H7 (cell line): ENCODE data around the gene MED22. TPM values are rescaled to one million over a fixed set of nuclear protein-coding genes. Genes with fewer than 3 reads are reported as not detected.
"Not testable (repeated sequence)": the region's sequence is repeated elsewhere in the genome, so short reads cannot be mapped to it uniquely, and the experiment has no call there.

ENCODE experiments used
- DNase-seq: peaks from one replicate; pipeline ENCODE4 v3.0.0; 2012
- H3K27me3 ChIP-seq: 2 replicates; pipeline ENCODE4 v1.6.0; 2011; ENCODE audit warnings: mild to moderate bottlenecking, low read length; ENCODE audit not compliant: control insufficient read depth, insufficient read depth
- H3K36me3 ChIP-seq: replicated peaks from 2 replicates; pipeline ENCODE4 v1.5.1; 2011; ENCODE audit warnings: low read length; ENCODE audit not compliant: control insufficient read depth, insufficient read depth
- H3K4me3 ChIP-seq: 2 replicates; pipeline ENCODE4 v1.5.1; 2011; ENCODE audit warnings: low read depth, mild to moderate bottlenecking, control low read depth, low read length, moderate library complexity; ENCODE audit not compliant: insufficient read depth
- total RNA-seq: library from RNA; depleted of rRNA; stranded (reverse); fragments of >200 nt; shearing (Covaris generic); gene quantifications from 2 replicates; pipeline ENCODE4 v1.2.3, GENCODE V29; 2014; rRNA removed

The MED22 gene
- total RNA-seq, 1 experiment from 2014 or later = 64.6 TPM

DNA sequence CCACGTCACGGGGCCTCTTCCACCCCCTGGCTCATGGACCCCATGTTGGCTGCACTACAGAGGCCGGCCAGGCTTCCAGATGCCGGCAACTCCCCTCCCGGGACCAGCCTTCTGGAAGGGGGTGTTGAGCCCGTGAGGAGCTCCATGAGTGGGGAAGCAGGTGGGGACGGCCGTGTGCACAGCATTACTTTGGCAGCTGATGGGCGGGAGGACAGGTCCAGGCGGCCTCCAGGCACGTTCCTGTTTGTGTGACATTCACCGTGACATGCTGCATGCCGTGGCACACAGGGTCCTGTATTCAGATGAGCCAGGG is 43.8 kb downstream of the MED22 start:
- Histone ChIP-seq H3K27me3 (no peaks in the 10 kb centered on the region), H3K4me3 (no peak overlapping the region), H3K36me3 (no peaks in the 10 kb centered on the region)
- no peak for DNase-seq

DNA sequence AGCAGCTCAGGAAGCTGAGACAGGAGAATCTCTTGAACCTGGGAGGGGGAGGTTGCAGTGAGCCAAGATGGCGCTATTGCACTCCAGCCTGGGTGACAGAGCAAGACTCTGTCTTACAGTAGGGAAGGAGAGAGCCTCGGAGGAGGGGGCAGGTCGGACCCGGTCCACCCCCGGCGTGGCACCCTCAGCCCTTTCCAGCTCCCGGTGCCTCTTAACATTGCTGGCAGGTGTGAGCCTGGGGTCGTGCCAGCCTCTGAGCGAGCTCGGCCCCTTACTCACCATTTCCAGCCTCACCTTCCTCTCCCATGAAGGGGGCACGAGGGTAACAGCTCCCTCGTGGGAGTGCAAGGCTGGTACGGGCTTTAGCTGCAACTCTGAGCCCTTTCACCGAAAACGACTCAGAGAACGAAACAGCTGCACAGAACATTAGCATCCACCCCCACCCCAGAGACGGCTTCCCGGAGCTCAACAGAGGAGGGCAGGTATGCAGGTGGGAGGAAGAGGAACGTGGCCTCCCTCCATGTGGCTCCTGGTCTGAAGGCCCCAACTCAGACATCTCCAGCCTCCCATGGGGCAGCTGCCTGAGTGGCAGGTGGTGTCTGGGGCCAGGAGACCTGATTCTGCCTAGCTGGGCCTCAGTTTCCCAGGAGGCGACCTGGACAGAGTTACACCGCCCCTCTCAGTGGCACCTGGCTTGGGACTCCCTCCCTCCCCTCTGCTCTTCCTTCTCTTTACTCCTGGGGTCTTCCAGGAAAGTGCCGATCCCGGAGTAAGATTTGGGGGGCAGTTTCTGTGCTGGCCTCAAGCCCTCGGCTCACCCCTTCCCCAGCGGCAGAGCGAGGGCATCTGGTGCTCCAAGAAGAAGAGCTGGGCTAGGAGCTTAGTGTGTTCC is 44.4 kb downstream of the MED22 start:
- Histone ChIP-seq H3K27me3 (no peaks in the 10 kb centered on the region), H3K4me3 (no peak overlapping the region), H3K36me3 (no peaks in the 10 kb centered on the region)
- no peak for DNase-seq

DNA sequence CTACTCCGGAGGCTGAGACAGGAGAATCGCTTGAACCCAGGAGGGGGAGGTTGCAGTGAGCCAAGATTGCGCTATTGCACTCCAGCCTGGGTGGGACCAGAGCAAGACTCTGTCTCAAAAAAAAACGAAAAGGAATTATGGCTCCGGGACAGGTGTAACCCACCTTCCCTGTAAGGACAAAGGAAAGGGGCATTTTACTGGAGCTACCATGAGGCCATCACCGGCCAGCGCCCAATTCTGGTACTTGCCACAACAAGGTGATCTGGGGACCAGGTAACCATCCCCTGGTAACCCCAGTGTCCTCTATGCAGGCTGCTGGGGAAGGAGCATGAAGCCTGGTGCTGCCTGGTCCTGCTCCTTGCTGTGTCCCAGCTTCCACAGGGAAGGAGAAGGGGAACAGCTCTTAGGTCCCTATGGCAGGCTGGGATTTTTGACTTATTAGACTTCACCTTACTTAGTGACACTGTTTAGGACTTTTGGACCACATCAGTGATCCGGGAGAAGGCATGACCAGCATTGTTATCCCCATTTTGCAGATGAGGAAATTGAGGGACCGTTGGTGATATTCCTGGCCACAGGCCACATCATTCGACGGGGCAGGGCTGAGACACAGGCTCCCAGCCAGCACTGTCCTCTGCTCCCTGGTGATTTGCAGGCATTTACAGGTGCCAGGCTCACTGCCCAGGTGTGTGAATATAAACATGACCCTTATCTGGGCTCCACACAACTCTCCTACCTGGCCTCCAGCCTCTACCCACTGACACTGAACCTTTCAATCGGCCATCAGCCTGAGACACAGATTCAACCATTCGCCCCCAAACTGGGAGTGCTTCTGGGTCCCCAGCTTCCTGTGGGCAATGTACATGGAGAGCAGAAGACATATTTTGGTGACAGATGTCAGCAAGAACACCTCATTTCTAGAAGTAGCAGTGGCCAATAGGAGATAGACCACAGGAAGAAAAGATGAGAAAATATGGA is 46.4 kb downstream of the MED22 start:
- DNase-seq = no peak
- H3K27me3 ChIP-seq = no peaks in the 10 kb centered on the region
- H3K4me3 ChIP-seq = no peak overlapping the region
- no peaks in the 10 kb centered on the region for H3K36me3 ChIP-seq

DNA sequence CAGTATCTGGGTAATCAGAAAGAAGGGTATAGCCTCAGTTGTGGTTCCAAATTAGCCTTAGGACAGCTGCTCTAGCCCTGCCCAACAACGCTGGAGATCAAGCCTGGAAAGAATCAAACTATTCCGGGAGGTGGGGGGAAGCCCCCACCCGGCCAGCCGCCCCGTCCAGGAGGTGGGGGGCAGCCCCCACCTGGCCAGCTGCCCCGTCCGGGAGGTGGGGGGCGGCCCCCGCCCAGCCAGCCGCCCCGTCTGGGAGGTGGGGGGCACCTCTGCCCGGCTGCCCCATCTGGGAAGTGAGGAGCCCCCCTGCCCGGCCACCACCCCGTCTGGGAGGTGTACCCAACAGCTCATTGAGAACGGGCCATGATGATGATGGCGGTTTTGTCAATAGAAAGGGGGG is 47.9 kb downstream of the MED22 start:
- not testable (repeated sequence) for H3K4me3 ChIP-seq, H3K27me3 ChIP-seq, H3K36me3 ChIP-seq, DNase-seq

DNA sequence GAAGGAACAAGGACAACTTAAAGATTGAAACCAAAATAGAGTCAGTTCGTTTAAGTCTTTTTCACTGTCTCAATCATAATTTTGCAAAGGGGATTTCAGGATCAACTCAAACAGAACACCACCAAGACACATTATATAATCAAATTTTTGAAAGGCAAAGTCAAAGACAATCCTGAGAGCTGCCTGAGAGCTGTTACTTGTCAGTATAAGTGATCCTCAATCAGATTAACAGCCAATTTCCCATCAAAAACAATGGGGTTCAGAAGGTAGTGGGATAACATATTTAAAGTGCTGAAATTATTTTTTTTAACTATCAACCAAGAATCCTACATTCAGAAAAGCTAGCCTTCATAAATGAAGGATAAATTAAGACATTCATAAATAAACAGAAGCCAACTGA is 53.7 kb downstream of the MED22 start:
- Histone ChIP-seq H3K4me3 (no peak overlapping the region), H3K27me3 (no peaks in the 10 kb centered on the region), H3K36me3 (no peaks in the 10 kb centered on the region)
- no peak for DNase-seq

DNA sequence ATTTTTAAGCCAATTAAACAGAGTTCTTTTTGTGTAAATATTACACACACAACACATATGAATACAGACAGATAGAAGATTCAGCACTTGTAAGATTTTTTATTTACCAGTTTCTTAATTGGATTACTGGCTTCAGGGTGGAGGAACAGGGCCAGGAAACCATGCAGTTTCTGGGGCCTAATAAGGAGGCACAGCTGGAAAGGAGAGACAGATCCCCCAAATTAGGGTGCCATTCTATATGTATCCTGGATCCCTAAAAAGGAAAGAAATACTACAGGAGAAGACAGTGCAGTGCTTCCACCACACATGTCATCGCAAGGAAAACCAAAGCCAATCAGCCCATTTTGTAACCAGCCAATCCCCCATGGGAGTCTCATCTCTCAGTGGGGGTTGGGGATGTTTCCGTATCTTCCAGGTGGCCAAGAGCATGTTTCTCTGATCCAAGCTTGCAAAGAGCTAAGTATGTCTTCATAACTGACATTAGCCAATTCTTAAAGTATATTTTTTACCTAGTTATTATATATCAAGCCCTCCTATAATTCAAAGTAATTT is 57.1 kb downstream of the MED22 start:
- DNase-seq = no peak
- no peaks in the 10 kb centered on the region for H3K36me3 ChIP-seq
- no peaks in the 10 kb centered on the region for H3K27me3 ChIP-seq
- H3K4me3 ChIP-seq = no peak overlapping the region

Other genes starting within 250 kb of the MED22 start
- 24.4 and 24.6 TPM in 2 replicates for gene RALGDS, start 226.9 kb downstream of the MED22 start, total RNA-seq
- 6.8 and 7.5 TPM in 2 replicates for gene GBGT1, start 184.2 kb downstream of the MED22 start, total RNA-seq
- gene OBP2B, start 138.9 kb downstream of the MED22 start, total RNA-seq = not detected in 2 replicates
- 0.63 TPM in 1 of 2 replicates, not detected in the other for gene ABO, start 72.9 kb downstream of the MED22 start, total RNA-seq
- 42.0 and 45.2 TPM in 2 replicates for gene SURF6, start 11.9 kb downstream of the MED22 start, total RNA-seq
- gene RPL7A, start 87 bp upstream of the MED22 start, total RNA-seq = 2,813 and 2,948 TPM in 2 replicates
- 30.6 and 31.8 TPM in 2 replicates for gene SURF1, start 8.4 kb upstream of the MED22 start, total RNA-seq
- 25.8 and 28.1 TPM in 2 replicates for gene SURF2, start 8.4 kb upstream of the MED22 start, total RNA-seq
- gene SURF4, start 27.9 kb upstream of the MED22 start, total RNA-seq = 174 and 181 TPM in 2 replicates
- gene STKLD1, start 28.2 kb upstream of the MED22 start, total RNA-seq = 0.17 and 0.41 TPM in 2 replicates
- 28.5 and 33.5 TPM in 2 replicates for gene REXO4, start 69.9 kb upstream of the MED22 start, total RNA-seq
- 2.8 and 5.5 TPM in 2 replicates for gene ADAMTS13, start 74.2 kb upstream of the MED22 start, total RNA-seq
- gene CACFD1, start 111.8 kb upstream of the MED22 start, total RNA-seq = 9.5 and 11.3 TPM in 2 replicates
- gene SLC2A6, start 131.0 kb upstream of the MED22 start, total RNA-seq = 13.8 and 18.2 TPM in 2 replicates
- gene MYMK, start 176.8 kb upstream of the MED22 start, total RNA-seq = not detected in 2 replicates
- 0.42 and 0.70 TPM in 2 replicates for gene ADAMTSL2, start 186.6 kb upstream of the MED22 start, total RNA-seq